GM12878 (cell line): ENCODE results near the gene HLA-DQB1. TPM values are rescaled to one million over a fixed set of nuclear protein-coding genes. Genes with fewer than 3 reads are reported as not detected.
A peak's percentile ranks its signal among the peaks of the same experiment; 100 is the strongest.

Experiments
- ATAC-seq: fragments of 200-7000 bp; cut with Tn5 transposase; 3 replicates; pipeline ENCODE4 v1.9.1; 2020; ENCODE audit warnings: mild to moderate bottlenecking, moderate library complexity
- BruUV-seq: library from RNA; stranded (reverse); fragments of 400-500 nt; replicated peaks from 2 replicates; lab custom pipeline; 2021; lab: Mats Ljungman, UMichigan
- CTCF ChIA-PET: fragments of 300-600 bp; sonication (Branson Sonifier 250); formaldehyde crosslinking; extraction: SDS; loops from one replicate; lab custom pipeline; 2021; ENCODE audit warnings: inconsistent platforms; lab: Yijun Ruan, JAX
- POLR2A ChIA-PET: fragments of 350-600 bp; formaldehyde crosslinking; extraction: SDS; loops from one replicate; lab custom pipeline; 2021; ENCODE audit warnings: inconsistent platforms; lab: Charles Lee
- RAD21 ChIA-PET: fragments of 300-600 bp; sonication (Branson Sonifier 250); formaldehyde crosslinking; loops from one replicate; lab custom pipeline; 2023; ENCODE audit warnings: antibody characterized with exemption; ENCODE audit not compliant: unreplicated experiment; lab: Charles Lee
- SMC1A ChIA-PET: fragments of 300-600 bp; sonication (Branson Sonifier 250); formaldehyde crosslinking; loops from one replicate; lab custom pipeline; 2023; ENCODE audit not compliant: unreplicated experiment, uncharacterized antibody; lab: Charles Lee
- DNase-seq: peaks from one replicate; pipeline ENCODE4 v3.0.0-alpha.2; 2011; ENCODE audit warnings: low read depth, low spot score
- FAIRE-seq: peaks from 3 replicates; lab custom pipeline; 2011; peaks lifted over from hg19 to GRCh38; lab: Jason Lieb, UNC
- H2AFZ ChIP-seq: 2 replicates; pipeline ENCODE4 v1.6.0; 2011; ENCODE audit warnings: low read depth, low read length, control low read depth; ENCODE audit not compliant: control insufficient read depth
- H3K27ac ChIP-seq: 2 replicates; pipeline ENCODE4 v1.5.1; 2011; ENCODE audit warnings: control low read depth; ENCODE audit not compliant: control insufficient read depth, insufficient read depth
- H3K27me3 ChIP-seq, 2 experiments: replicated peaks in 1 of 2; 2 replicates each; pipeline versions ENCODE4 v1.6.0 to v1.6.1; 2011; ENCODE audit warnings: low read length in 1 of 2; ENCODE audit not compliant: control insufficient read depth in 2 of 2, insufficient read depth in 2 of 2
- H3K36me3 ChIP-seq, 2 experiments: 2 replicates each; pipeline ENCODE4 v1.5.1; 2011; ENCODE audit warnings: low read length in 1 of 2; ENCODE audit not compliant: control insufficient read depth in 2 of 2, insufficient read depth in 2 of 2
- H3K4me1 ChIP-seq: 2 replicates; pipeline ENCODE4 v1.6.1; 2011; ENCODE audit warnings: mild to moderate bottlenecking, low read length, moderate library complexity, mixed read lengths; ENCODE audit not compliant: control insufficient read depth, insufficient read depth
- H3K4me2 ChIP-seq: 2 replicates; pipeline ENCODE4 v1.6.0; 2011; ENCODE audit warnings: control low read depth; ENCODE audit not compliant: control insufficient read depth, insufficient read depth
- H3K4me3 ChIP-seq: fragments of 200-600 bp; sonication (generic); 2 replicates; pipeline ENCODE4 v1.5.1; 2016
- H3K79me2 ChIP-seq: 2 replicates; pipeline ENCODE4 v1.6.0; 2011; ENCODE audit warnings: low read length; ENCODE audit not compliant: control insufficient read depth, insufficient read depth
- H3K9ac ChIP-seq: 2 replicates; pipeline ENCODE4 v1.8.0; 2011; ENCODE audit warnings: low read length, control low read depth, mixed read lengths; ENCODE audit not compliant: control insufficient read depth, insufficient read depth
- H3K9me3 ChIP-seq: replicated peaks from 3 replicates; pipeline ENCODE4 v1.5.1; 2011; ENCODE audit warnings: mild to moderate bottlenecking, low read length; ENCODE audit not compliant: control insufficient read depth, insufficient read depth
- H4K20me1 ChIP-seq: 2 replicates; pipeline ENCODE4 v1.6.0; 2011; ENCODE audit not compliant: control insufficient read depth, insufficient read depth
- BACH1 ChIP-seq: fragments of 450-650 bp; IDR thresholded peaks from 2 replicates; pipeline ENCODE4 v1.6.1; 2017; ENCODE audit warnings: mild to moderate bottlenecking, borderline replicate concordance
- EED ChIP-seq: sonication (generic); IDR thresholded peaks from 2 replicates; pipeline ENCODE4 v1.6.1; 2016; ENCODE audit warnings: antibody characterized with exemption, low read depth
- IKZF1 ChIP-seq: fragments of 450-650 bp; conservative IDR thresholded peaks from 2 replicates; pipeline ENCODE4 v1.6.1; 2017; ENCODE audit warnings: antibody characterized with exemption, mild to moderate bottlenecking
- IKZF2 ChIP-seq, 2 experiments: fragments of 450-650 bp; IDR thresholded peaks; 2 replicates each; pipeline ENCODE4 v1.6.1; 2017; ENCODE audit warnings: mild to moderate bottlenecking in 2 of 2, moderate library complexity in 2 of 2
- MYB ChIP-seq: fragments of 150-350 bp; IDR thresholded peaks from 2 replicates; pipeline ENCODE4 v1.6.1; 2014; ENCODE audit warnings: mild to moderate bottlenecking, low read depth, low read length, borderline replicate concordance
- RAD21 ChIP-seq: IDR thresholded peaks from 2 replicates; pipeline ENCODE4 v1.6.1; 2011; ENCODE audit warnings: mild to moderate bottlenecking, low read depth, low read length, moderate library complexity; ENCODE audit not compliant: insufficient read depth
- SMC3 ChIP-seq: IDR thresholded peaks from 2 replicates; pipeline ENCODE4 v1.6.1; 2011; ENCODE audit warnings: low read length, improper control_type of control experiment, borderline replicate concordance
- SP1 ChIP-seq: IDR thresholded peaks from one replicate; pipeline ENCODE4 v1.6.1; 2011; ENCODE audit warnings: low read depth, low read length
- SUZ12 ChIP-seq: fragments of 200-600 bp; sonication (generic); IDR thresholded peaks from one replicate; pipeline ENCODE4 v1.6.1; 2018; ENCODE audit warnings: antibody characterized with exemption, mild to moderate bottlenecking; ENCODE audit not compliant: unreplicated experiment
- YY1 ChIP-seq: IDR thresholded peaks from 2 replicates; pipeline ENCODE4 v1.6.1; 2011; ENCODE audit warnings: low read depth, mild to moderate bottlenecking, low read length
- whole genome bisulfite sequencing: methylation state at CpG from one replicate; pipeline ENCODE4 v1.1.6; 2016; ENCODE audit warnings: low lambda C conversion rate; ENCODE audit not compliant: insufficient replicate concordance, insufficient coverage; ENCODE audit errors: missing lambda C conversion rate; 5-methylcytosine and 5-hydroxymethylcytosine counted together
- in situ Hi-C: fragments of 300-500 bp; cut with MboI; formaldehyde crosslinking; loops from 9 replicates; pipeline ENCODE4 v1.14.3; 2018; ENCODE audit warnings: mixed read lengths
- intact Hi-C: fragments of 100-400 bp; cut with micrococcal nuclease; formaldehyde crosslinking; loops from one replicate; pipeline ENCODE4 v1.14.2; 2022; ENCODE audit not compliant: unreplicated experiment
- polyA plus RNA-seq, 11 experiments: library from polyadenylated mRNA; depleted of rRNA in 4 of 11; unstranded in 6 of 11; stranded (reverse) in 5 of 11; fragments of >200 nt; fragmentation: Nextera tagmentation in 4 of 11; fragmentation: Illumina TruSeq in 1 of 11; extraction: Ambion mirVana in 4 of 11; extraction: Trizol in 1 of 11; gene quantifications; 1 replicate in 1 of 11; 2 replicates in 10 of 11; pipeline versions ENCODE4 v1.2.1 to v1.2.3, GENCODE V29; 2011 to 2016; ENCODE audit warnings: inconsistent platforms in 2 of 11, missing spikeins in 2 of 11, low read depth in 1 of 11
- total RNA-seq, 4 experiments: library from RNA; depleted of rRNA in 3 of 4; stranded (reverse); fragments of >200 nt in 3 of 4; fragmentation: Illumina TruSeq in 1 of 4; extraction: Trizol in 1 of 4; gene quantifications; 2 replicates each; pipeline versions ENCODE4 v1.2.1 to v1.2.3, GENCODE V29; 2013 to 2021
- TF ChIP-seq, protein P1 (sequence below): IDR thresholded peaks from 2 replicates; pipeline ENCODE4 v1.6.1; 2011; ENCODE audit warnings: low read depth, low read length, improper control_type of control experiment, borderline replicate concordance
- TF ChIP-seq, protein P2 (sequence below): fragments of 450-650 bp; IDR thresholded peaks from 2 replicates; pipeline ENCODE4 v1.6.1; 2014; ENCODE audit warnings: mild to moderate bottlenecking
- TF ChIP-seq, protein P3 (sequence below): fragments of 450-650 bp; IDR thresholded peaks from 2 replicates; pipeline ENCODE4 v1.6.1; 2017; ENCODE audit warnings: mild to moderate bottlenecking, low read depth, inconsistent platforms; ENCODE audit not compliant: poor library complexity, severe bottlenecking
- TF ChIP-seq, protein P4 (sequence below), 3 experiments: IDR thresholded peaks in 2 of 3; conservative IDR thresholded peaks in 1 of 3; 2 replicates each; pipeline ENCODE4 v1.5.1; 2011; ENCODE audit warnings: low read depth in 3 of 3, low read length in 3 of 3, mild to moderate bottlenecking in 3 of 3, control low read depth in 2 of 3, moderate library complexity in 2 of 3, inconsistent platforms in 1 of 3, mixed read lengths in 1 of 3; ENCODE audit not compliant: control insufficient read depth in 2 of 3, insufficient read depth in 1 of 3; ENCODE audit errors: extremely low read depth in 1 of 3

HLA-DQB1 gene
- total and polyA plus RNA-seq, 10 of the 15 experiments (the other 5 are each of a cell fraction or from before 2014, with no cell fraction given): 38.1 to 403 (median 91.4) TPM

DNA sequence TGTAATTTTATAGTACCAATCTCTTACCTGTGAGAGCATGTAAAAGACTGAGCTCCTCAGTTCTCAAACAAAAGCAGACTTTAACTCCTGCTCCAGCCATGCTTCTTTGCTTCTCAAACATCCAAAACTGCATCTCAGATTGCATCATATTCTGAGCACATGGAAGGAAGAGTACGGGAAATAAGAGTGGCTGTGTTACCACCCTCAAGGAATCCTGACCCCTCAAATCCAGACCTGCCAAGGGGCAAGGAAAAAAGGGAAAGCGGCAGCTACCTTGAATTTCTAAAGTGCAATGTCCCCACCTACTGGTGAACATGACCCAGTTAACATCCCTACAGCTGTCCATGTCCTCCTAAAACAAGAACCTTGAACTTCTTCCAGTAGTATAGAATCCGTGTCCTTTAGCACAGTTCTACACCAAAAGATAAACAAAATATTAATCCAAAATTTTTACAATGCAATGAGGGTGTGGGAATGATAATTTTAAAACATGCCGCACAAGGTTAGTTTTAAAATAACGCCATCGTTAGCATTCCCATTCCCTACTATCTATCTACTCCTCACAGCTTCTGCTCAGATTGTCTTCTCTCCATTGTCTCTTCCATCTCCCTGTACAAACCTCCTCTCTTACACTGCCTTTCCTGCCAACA lies 34.1 kb upstream of the HLA-DQB1 start:
- intact Hi-C loops (loop anchor here (1.0 to 10.0 kb wide), 5 partner anchors 86 to 456 kb away; no protein-coding TSS in a partner anchor), in situ Hi-C loops (no loop called here)
- Histone ChIP-seq H2AFZ (peak overlapping the region; percentile 49), H3K4me1 (no peaks in the 10 kb centered on the region), H4K20me1 (no peaks in the 10 kb centered on the region), H3K9me3 (no peaks in the 10 kb centered on the region), H3K27ac (no peak overlapping the region), H3K36me3 (no peaks in the 10 kb centered on the region), H3K27me3 (peaks cover 0 to 3% of the 10 kb centered on the region in 2 experiments; a peak in 2 of 4 replicates), H3K9ac (no peak overlapping the region), H3K4me3 (no peak overlapping the region), H3K4me2 (peak overlapping the region; percentile 35; the same call in 1 of the 2 replicates), H3K79me2 (no peaks in the 10 kb centered on the region)
- peak; percentile 69 for FAIRE-seq
- SMC1A ChIA-PET: interaction anchor here (0.6 to 5.2 kb wide), 33 partner anchors 9 to 455 kb away, joined by 3 to 75 read pairs (median 5); partner anchors contain the start of genes PSMB9, TAP1 and TAP2
- peak; percentile 93 for ATAC-seq
- no peak for DNase-seq
- CTCF ChIA-PET: interaction anchor here (0.6 to 7.6 kb wide), 55 partner anchors 9 to 583 kb away, joined by 3 to 180 read pairs (median 4); partner anchors contain the start of genes HLA-DMA, HLA-DRA and TAP2
- 44% methylated on average over 6 of the region's 6 CpGs for WGBS
- no TSS peak for BruUV-seq
- TF ChIP-seq, protein P1, sequence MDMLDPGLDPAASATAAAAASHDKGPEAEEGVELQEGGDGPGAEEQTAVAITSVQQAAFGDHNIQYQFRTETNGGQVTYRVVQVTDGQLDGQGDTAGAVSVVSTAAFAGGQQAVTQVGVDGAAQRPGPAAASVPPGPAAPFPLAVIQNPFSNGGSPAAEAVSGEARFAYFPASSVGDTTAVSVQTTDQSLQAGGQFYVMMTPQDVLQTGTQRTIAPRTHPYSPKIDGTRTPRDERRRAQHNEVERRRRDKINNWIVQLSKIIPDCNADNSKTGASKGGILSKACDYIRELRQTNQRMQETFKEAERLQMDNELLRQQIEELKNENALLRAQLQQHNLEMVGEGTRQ: no peak
- TF ChIP-seq IKZF1: peak; percentile 42; the same call in 1 of the 2 replicates
- TF ChIP-seq, protein P2, sequence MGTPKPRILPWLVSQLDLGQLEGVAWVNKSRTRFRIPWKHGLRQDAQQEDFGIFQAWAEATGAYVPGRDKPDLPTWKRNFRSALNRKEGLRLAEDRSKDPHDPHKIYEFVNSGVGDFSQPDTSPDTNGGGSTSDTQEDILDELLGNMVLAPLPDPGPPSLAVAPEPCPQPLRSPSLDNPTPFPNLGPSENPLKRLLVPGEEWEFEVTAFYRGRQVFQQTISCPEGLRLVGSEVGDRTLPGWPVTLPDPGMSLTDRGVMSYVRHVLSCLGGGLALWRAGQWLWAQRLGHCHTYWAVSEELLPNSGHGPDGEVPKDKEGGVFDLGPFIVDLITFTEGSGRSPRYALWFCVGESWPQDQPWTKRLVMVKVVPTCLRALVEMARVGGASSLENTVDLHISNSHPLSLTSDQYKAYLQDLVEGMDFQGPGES: no peak
- TF ChIP-seq IKZF2 (IDR thresholded peaks at IDR 0.05): peak; percentile 24 to 45; a peak in 3 of 4 replicates
- TF ChIP-seq EED: peak; percentile 29; the same call in 1 of the 2 replicates
- no peak for TF ChIP-seq MYB
- no peak for TF ChIP-seq SP1
- TF ChIP-seq RAD21: peak; percentile 76
- TF ChIP-seq, protein P3, sequence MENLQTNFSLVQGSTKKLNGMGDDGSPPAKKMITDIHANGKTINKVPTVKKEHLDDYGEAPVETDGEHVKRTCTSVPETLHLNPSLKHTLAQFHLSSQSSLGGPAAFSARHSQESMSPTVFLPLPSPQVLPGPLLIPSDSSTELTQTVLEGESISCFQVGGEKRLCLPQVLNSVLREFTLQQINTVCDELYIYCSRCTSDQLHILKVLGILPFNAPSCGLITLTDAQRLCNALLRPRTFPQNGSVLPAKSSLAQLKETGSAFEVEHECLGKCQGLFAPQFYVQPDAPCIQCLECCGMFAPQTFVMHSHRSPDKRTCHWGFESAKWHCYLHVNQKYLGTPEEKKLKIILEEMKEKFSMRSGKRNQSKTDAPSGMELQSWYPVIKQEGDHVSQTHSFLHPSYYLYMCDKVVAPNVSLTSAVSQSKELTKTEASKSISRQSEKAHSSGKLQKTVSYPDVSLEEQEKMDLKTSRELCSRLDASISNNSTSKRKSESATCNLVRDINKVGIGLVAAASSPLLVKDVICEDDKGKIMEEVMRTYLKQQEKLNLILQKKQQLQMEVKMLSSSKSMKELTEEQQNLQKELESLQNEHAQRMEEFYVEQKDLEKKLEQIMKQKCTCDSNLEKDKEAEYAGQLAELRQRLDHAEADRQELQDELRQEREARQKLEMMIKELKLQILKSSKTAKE: peak; percentile 41
- TF ChIP-seq YY1: peak; percentile 56
- no peak for TF ChIP-seq SUZ12
- TF ChIP-seq SMC3: peak; percentile 87
- peak; percentile 21; the same call in 1 of the 2 replicates for TF ChIP-seq BACH1
- TF ChIP-seq, protein P4, sequence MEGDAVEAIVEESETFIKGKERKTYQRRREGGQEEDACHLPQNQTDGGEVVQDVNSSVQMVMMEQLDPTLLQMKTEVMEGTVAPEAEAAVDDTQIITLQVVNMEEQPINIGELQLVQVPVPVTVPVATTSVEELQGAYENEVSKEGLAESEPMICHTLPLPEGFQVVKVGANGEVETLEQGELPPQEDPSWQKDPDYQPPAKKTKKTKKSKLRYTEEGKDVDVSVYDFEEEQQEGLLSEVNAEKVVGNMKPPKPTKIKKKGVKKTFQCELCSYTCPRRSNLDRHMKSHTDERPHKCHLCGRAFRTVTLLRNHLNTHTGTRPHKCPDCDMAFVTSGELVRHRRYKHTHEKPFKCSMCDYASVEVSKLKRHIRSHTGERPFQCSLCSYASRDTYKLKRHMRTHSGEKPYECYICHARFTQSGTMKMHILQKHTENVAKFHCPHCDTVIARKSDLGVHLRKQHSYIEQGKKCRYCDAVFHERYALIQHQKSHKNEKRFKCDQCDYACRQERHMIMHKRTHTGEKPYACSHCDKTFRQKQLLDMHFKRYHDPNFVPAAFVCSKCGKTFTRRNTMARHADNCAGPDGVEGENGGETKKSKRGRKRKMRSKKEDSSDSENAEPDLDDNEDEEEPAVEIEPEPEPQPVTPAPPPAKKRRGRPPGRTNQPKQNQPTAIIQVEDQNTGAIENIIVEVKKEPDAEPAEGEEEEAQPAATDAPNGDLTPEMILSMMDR (IDR thresholded peaks at IDR 0.05 in 2 of 3, conservative IDR thresholded peaks at IDR 0.05 in 1 of 3; ENCODE audit: control insufficient read depth in 2 of 3, extremely low read depth in 1 of 3, insufficient read depth in 1 of 3, low read depth in 3 of 3, low read length in 3 of 3): peak; percentile 65
- POLR2A ChIA-PET: interaction anchor here (0.8 to 1.3 kb wide), 2 partner anchors 85 to 298 kb away, joined by 3 to 5 read pairs; no protein-coding TSS in a partner anchor
- RAD21 ChIA-PET: interaction anchor here (0.8 to 3.8 kb wide), 33 partner anchors 9 to 455 kb away, joined by 3 to 72 read pairs (median 5); partner anchors contain the start of gene TAP2
